K562 (cell line): ENCODE measurements around the gene TNFRSF13B. TPM values are rescaled to one million over a fixed set of nuclear protein-coding genes. Genes with fewer than 3 reads are reported as not detected.

Source experiments
- ATAC-seq: fragments of 200-7000 bp; cut with Tn5 transposase; 3 replicates; pipeline ENCODE4 v1.9.1; 2020; ENCODE audit warnings: moderate library complexity
- BruUV-seq: library from RNA; stranded (reverse); fragments of 400-500 nt; replicated peaks from 2 replicates; lab custom pipeline; 2021; lab: Mats Ljungman, UMichigan
- CTCF ChIA-PET: fragments of 300-600 bp; formaldehyde crosslinking; extraction: SDS; loops from one replicate; lab custom pipeline; 2021; ENCODE audit warnings: low intra/inter-chr PET ratio; lab: Yijun Ruan, JAX
- POLR2A ChIA-PET: fragments of 300-600, 350-650 bp; sonication (Branson Sonifier 250); formaldehyde crosslinking; extraction: SDS; loops from one replicate; lab custom pipeline; 2021; ENCODE audit warnings: antibody characterized with exemption, inconsistent platforms; lab: Yijun Ruan, JAX
- DNase-seq, 4 experiments: peaks; one replicate each; pipeline versions ENCODE4 v3.0.0 to v3.0.0-alpha.2; 2011 to 2018; ENCODE audit warnings: low spot score in 3 of 4, mixed read lengths in 3 of 4; ENCODE audit errors: extremely low read depth in 1 of 4
- FAIRE-seq: peaks from 2 replicates; lab custom pipeline; 2011; peaks lifted over from hg19 to GRCh38; lab: Jason Lieb, UNC
- H2AFZ ChIP-seq: 2 replicates; pipeline ENCODE4 v1.6.0; 2011; ENCODE audit warnings: low read depth, low read length, control low read depth, inconsistent platforms
- H3K27ac ChIP-seq: fragments of 200-600 bp; 3 replicates; pipeline ENCODE4 v1.8.0; 2011; ENCODE audit warnings: low read depth, mild to moderate bottlenecking, control low read depth, inconsistent platforms, low read length, moderate library complexity, mixed read lengths; ENCODE audit errors: extremely low read depth
- H3K27me3 ChIP-seq, 2 experiments: fragments of 300-600 bp in 1 of 2; 2 replicates in 1 of 2; 3 replicates in 1 of 2; pipeline versions ENCODE4 v1.6.0 to v1.8.0; 2011; ENCODE audit warnings: inconsistent platforms in 2 of 2, low read length in 2 of 2, mild to moderate bottlenecking in 1 of 2, mixed read lengths in 1 of 2, moderate library complexity in 1 of 2; ENCODE audit not compliant: control insufficient read depth in 2 of 2, insufficient read depth in 2 of 2
- H3K36me3 ChIP-seq: fragments of 300-600 bp; 3 replicates; pipeline ENCODE4 v1.8.0; 2011; ENCODE audit warnings: mild to moderate bottlenecking, low read length, inconsistent platforms; ENCODE audit not compliant: control insufficient read depth, insufficient read depth
- H3K4me1 ChIP-seq, 2 experiments: fragments of 200-600 bp in 1 of 2; replicated peaks in 1 of 2; 2 replicates in 1 of 2; 3 replicates in 1 of 2; pipeline versions ENCODE4 v1.5.1 to v1.8.0; 2011; ENCODE audit warnings: inconsistent platforms in 2 of 2, low read length in 2 of 2, mild to moderate bottlenecking in 1 of 2, mixed read lengths in 1 of 2, moderate library complexity in 1 of 2; ENCODE audit not compliant: control insufficient read depth in 2 of 2, insufficient read depth in 2 of 2
- H3K4me2 ChIP-seq: 2 replicates; pipeline ENCODE4 v1.6.1; 2011; ENCODE audit warnings: low read length, control low read depth, inconsistent platforms, mixed read lengths; ENCODE audit not compliant: insufficient read depth
- H3K4me3 ChIP-seq: fragments of 200-600 bp; sonication (generic), shearing (Covaris generic); 2 replicates; pipeline ENCODE4 v1.5.1; 2016; ENCODE audit warnings: control low read depth, inconsistent platforms
- H3K79me2 ChIP-seq: fragments of 200-600 bp; 3 replicates; pipeline ENCODE4 v1.8.0; 2011; ENCODE audit warnings: low read length, inconsistent platforms; ENCODE audit not compliant: control insufficient read depth, insufficient read depth
- H3K9ac ChIP-seq, 2 experiments: 2 replicates each; pipeline versions ENCODE4 v1.6.0 to v1.6.1; 2011; ENCODE audit warnings: low read depth in 2 of 2, low read length in 2 of 2, control low read depth in 1 of 2, inconsistent platforms in 1 of 2, mild to moderate bottlenecking in 1 of 2, mixed read lengths in 1 of 2; ENCODE audit not compliant: insufficient read depth in 1 of 2
- H3K9me1 ChIP-seq: one replicate; pipeline ENCODE4 v1.6.0; 2011; ENCODE audit warnings: inconsistent platforms, mild to moderate bottlenecking, low read length, moderate library complexity; ENCODE audit not compliant: control insufficient read depth, insufficient read depth
- H3K9me3 ChIP-seq: replicated peaks from 2 replicates; pipeline ENCODE4 v1.5.1; 2011; ENCODE audit warnings: low read depth, low read length, inconsistent platforms; ENCODE audit not compliant: control insufficient read depth, insufficient read depth
- H4K20me1 ChIP-seq: replicated peaks from 2 replicates; pipeline ENCODE4 v1.6.1; 2011; ENCODE audit warnings: low read length, inconsistent platforms, mixed read lengths; ENCODE audit not compliant: control insufficient read depth, insufficient read depth
- HNRNPLL ChIP-seq: fragments of 200-400 bp; formaldehyde crosslinking; IDR thresholded peaks from 2 replicates; pipeline ENCODE4 v1.6.1; 2017; ENCODE audit warnings: low read length, low read depth, mild to moderate bottlenecking; ENCODE audit not compliant: poor library complexity, severe bottlenecking
- HNRNPUL1 ChIP-seq: fragments of 200-400 bp; formaldehyde crosslinking; IDR thresholded peaks from 2 replicates; pipeline ENCODE4 v1.6.1; 2017; ENCODE audit warnings: low read length
- KDM5B ChIP-seq: fragments of 200-600 bp; sonication (generic); IDR thresholded peaks from 2 replicates; pipeline ENCODE4 v1.6.1; 2012; ENCODE audit warnings: low read depth, mild to moderate bottlenecking, moderate library complexity, low read length, control low read depth, inconsistent platforms; ENCODE audit not compliant: insufficient replicate concordance
- KLF1 ChIP-seq: fragments of 450-650 bp; IDR thresholded peaks from 2 replicates; pipeline ENCODE4 v1.6.1; 2016; ENCODE audit warnings: missing genetic modification characterization, missing compliant biosample characterization
- NCOA1 ChIP-seq: fragments of 450-650 bp; IDR thresholded peaks from 2 replicates; pipeline ENCODE4 v1.6.1; 2016; ENCODE audit warnings: low read depth
- ZC3H8 ChIP-seq: fragments of 450-650 bp; IDR thresholded peaks from 2 replicates; pipeline ENCODE4 v1.6.1; 2017
- ZNF143 ChIP-seq: sonication (generic); formaldehyde crosslinking; IDR thresholded peaks from 2 replicates; pipeline ENCODE4 v1.9.0; 2022; ENCODE audit warnings: mild to moderate bottlenecking, missing genetic modification reagents
- ZNF24 ChIP-seq: fragments of 450-650 bp; IDR thresholded peaks from 2 replicates; pipeline ENCODE4 v1.6.1; 2016
- ZNF445 ChIP-seq: fragments of 250-450 bp; sonication (Bioruptor Pico); IDR thresholded peaks from 2 replicates; pipeline ENCODE4 v1.4.0; 2020; ENCODE audit warnings: low read depth, mild to moderate bottlenecking, moderate library complexity
- WGBS: fragments of 100-300 bp; shearing (Covaris generic); methylation state at CpG from one replicate; pipeline ENCODE4 v1.1.6; 2016; ENCODE audit warnings: low coverage, mixed read lengths; ENCODE audit not compliant: insufficient coverage; ENCODE audit errors: missing lambda C conversion rate; 5-methylcytosine and 5-hydroxymethylcytosine counted together
- in situ Hi-C: fragments of 300-500 bp; cut with MboI; formaldehyde crosslinking; loops from 4 replicates; pipeline ENCODE4 v1.15.0; 2018; ENCODE audit warnings: inconsistent platforms, mixed read lengths
- intact Hi-C: fragments of 100-400 bp; cut with micrococcal nuclease; formaldehyde crosslinking; loops from 2 replicates; pipeline ENCODE4 v1.14.2; 2022
- polyA plus RNA-seq, 8 experiments: library from polyadenylated mRNA; depleted of rRNA in 4 of 8; stranded (reverse) in 5 of 8; unstranded in 3 of 8; fragments of >200 nt; fragmentation: Nextera tagmentation in 2 of 8; fragmentation: Illumina TruSeq in 1 of 8; extraction: Ambion mirVana in 2 of 8; extraction: Trizol in 1 of 8; gene quantifications; 2 replicates each; pipeline versions ENCODE4 v1.2.1 to v1.2.3, GENCODE V29; 2011 to 2014; ENCODE audit warnings: inconsistent platforms in 1 of 8, missing spikeins in 1 of 8
- total RNA-seq, 7 experiments: library from RNA; depleted of rRNA in 6 of 7; stranded (reverse); fragments of >200 nt in 6 of 7; fragmentation: Illumina TruSeq in 2 of 7; extraction: Trizol in 2 of 7; gene quantifications; 2 replicates each; pipeline versions ENCODE4 v1.2.1 to v1.2.3, GENCODE V29; 2011 to 2021; ENCODE audit warnings: low replicate concordance in 1 of 7
- TF ChIP-seq, protein P1 (sequence below): fragments of 450-650 bp; IDR thresholded peaks from 2 replicates; pipeline ENCODE4 v1.6.1; 2016; ENCODE audit warnings: low read depth
- TF ChIP-seq, protein P2 (sequence below): fragments of 450-650 bp; formaldehyde crosslinking; IDR thresholded peaks from 2 replicates; pipeline ENCODE4 v1.4.0; 2022; ENCODE audit warnings: missing genetic modification characterization
- TF ChIP-seq, protein P3 (sequence below), 2 experiments: fragments of 450-650 bp in 1 of 2; sonication (generic) in 1 of 2; formaldehyde crosslinking in 1 of 2; IDR thresholded peaks in 1 of 2; conservative IDR thresholded peaks in 1 of 2; 2 replicates each; pipeline versions ENCODE4 v1.6.1 to v1.8.1; 2016 to 2023; ENCODE audit warnings: mild to moderate bottlenecking in 2 of 2, moderate library complexity in 2 of 2, inconsistent platforms in 1 of 2, missing genetic modification reagents in 1 of 2

The TNFRSF13B gene
- total and polyA plus RNA-seq, 9 of the 15 experiments (the other 6 are each of a cell fraction or from before 2014, with no cell fraction given): not detected

DNA sequence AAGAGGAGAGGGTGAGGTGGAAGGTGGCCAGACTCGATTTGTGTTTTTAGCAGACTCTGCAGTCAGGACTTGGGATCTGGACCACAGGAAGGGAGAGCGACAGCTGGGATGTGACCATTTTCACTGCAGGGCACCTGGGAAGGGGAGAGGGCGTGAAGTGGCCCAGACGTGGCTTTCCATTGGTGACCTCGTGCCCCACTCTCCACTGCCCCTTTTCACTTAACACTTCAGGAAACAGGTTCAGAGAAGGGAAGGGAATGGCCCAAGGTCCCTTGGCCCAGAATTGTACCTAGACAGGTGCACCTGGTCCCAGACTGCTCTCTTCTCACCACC lies 47.5 kb upstream of the TNFRSF13B start:
- ChIA-PET POLR2A (no interaction called here), CTCF (no interaction called here)
- Histone ChIP-seq H4K20me1 (no peaks in the 10 kb centered on the region), H2AFZ (no peak overlapping the region), H3K36me3 (no peaks in the 10 kb centered on the region), H3K4me2 (no peak overlapping the region), H3K27me3 (no peaks in the 10 kb centered on the region), H3K9ac (no peak overlapping the region), H3K9me1 (no peaks in the 10 kb centered on the region), H3K27ac (no peak overlapping the region), H3K9me3 (no peaks in the 10 kb centered on the region), H3K4me3 (no peak overlapping the region), H3K4me1 (peaks cover 5 to 8% of the 10 kb centered on the region in 2 experiments; a peak in 4 of 5 replicates), H3K79me2 (no peaks in the 10 kb centered on the region)
- intact Hi-C loops (no loop called here), in situ Hi-C loops (no loop called here)
- FAIRE-seq (no peak), DNase-seq (no peak), ATAC-seq (no peak)
- BruUV-seq: no TSS peak
- WGBS: 82% methylated on average over 2 of the region's 5 CpGs
- TF ChIP-seq NCOA1 (no peak), KDM5B (no peak), HNRNPLL (no peak), ZNF445 (CRISPR knock-in tag) (no peak), HNRNPUL1 (no peak), ZC3H8 (no peak), ZNF143 (CRISPR knock-in tag) (no peak), KLF1 (tag) (no peak), ZNF24 (no peak)
- TF ChIP-seq, protein P1, sequence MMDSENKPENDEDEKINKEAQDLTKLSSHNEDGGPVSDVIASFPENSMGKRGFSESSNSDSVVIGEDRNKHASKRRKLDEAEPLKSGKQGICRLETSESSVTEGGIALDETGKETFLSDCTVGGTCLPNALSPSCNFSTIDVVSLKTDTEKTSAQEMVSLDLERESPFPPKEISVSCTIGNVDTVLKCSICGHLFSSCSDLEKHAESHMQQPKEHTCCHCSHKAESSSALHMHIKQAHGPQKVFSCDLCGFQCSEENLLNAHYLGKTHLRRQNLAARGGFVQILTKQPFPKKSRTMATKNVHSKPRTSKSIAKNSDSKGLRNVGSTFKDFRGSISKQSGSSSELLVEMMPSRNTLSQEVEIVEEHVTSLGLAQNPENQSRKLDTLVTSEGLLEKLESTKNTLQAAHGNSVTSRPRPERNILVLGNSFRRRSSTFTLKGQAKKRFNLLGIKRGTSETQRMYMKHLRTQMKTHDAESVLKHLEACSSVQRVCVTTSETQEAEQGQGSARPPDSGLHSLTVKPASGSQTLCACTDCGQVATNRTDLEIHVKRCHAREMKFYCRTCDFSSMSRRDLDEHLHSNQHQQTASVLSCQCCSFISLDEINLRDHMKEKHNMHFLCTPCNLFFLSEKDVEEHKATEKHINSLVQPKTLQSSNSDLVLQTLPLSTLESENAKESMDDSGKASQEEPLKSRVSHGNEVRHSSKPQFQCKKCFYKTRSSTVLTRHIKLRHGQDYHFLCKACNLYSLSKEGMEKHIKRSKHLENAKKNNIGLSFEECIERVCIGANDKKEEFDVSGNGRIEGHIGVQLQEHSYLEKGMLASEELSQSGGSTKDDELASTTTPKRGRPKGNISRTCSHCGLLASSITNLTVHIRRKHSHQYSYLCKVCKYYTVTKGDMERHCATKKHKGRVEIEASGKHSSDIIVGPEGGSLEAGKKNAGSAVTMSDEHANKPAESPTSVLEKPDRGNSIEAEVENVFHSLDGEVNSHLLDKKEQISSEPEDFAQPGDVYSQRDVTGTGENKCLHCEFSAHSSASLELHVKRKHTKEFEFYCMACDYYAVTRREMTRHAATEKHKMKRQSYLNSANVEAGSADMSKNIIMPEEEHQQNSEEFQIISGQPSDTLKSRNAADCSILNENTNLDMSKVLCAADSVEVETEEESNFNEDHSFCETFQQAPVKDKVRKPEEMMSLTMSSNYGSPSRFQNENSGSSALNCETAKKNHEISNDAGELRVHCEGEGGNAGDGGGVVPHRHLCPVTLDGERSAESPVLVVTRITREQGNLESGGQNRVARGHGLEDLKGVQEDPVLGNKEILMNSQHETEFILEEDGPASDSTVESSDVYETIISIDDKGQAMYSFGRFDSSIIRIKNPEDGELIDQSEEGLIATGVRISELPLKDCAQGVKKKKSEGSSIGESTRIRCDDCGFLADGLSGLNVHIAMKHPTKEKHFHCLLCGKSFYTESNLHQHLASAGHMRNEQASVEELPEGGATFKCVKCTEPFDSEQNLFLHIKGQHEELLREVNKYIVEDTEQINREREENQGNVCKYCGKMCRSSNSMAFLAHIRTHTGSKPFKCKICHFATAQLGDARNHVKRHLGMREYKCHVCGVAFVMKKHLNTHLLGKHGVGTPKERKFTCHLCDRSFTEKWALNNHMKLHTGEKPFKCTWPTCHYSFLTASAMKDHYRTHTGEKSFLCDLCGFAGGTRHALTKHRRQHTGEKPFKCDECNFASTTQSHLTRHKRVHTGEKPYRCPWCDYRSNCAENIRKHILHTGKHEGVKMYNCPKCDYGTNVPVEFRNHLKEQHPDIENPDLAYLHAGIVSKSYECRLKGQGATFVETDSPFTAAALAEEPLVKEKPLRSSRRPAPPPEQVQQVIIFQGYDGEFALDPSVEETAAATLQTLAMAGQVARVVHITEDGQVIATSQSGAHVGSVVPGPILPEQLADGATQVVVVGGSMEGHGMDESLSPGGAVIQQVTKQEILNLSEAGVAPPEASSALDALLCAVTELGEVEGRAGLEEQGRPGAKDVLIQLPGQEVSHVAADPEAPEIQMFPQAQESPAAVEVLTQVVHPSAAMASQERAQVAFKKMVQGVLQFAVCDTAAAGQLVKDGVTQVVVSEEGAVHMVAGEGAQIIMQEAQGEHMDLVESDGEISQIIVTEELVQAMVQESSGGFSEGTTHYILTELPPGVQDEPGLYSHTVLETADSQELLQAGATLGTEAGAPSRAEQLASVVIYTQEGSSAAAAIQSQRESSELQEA: no peak
- TF ChIP-seq, protein P2, sequence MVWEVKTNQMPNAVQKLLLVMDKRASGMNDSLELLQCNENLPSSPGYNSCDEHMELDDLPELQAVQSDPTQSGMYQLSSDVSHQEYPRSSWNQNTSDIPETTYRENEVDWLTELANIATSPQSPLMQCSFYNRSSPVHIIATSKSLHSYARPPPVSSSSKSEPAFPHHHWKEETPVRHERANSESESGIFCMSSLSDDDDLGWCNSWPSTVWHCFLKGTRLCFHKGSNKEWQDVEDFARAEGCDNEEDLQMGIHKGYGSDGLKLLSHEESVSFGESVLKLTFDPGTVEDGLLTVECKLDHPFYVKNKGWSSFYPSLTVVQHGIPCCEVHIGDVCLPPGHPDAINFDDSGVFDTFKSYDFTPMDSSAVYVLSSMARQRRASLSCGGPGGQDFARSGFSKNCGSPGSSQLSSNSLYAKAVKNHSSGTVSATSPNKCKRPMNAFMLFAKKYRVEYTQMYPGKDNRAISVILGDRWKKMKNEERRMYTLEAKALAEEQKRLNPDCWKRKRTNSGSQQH (CRISPR knock-in tag): no peak
- TF ChIP-seq, protein P3, sequence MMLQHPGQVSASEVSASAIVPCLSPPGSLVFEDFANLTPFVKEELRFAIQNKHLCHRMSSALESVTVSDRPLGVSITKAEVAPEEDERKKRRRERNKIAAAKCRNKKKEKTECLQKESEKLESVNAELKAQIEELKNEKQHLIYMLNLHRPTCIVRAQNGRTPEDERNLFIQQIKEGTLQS (IDR thresholded peaks at IDR 0.05): no peak
- TF ChIP-seq, protein P3 (CRISPR knock-in tag; conservative IDR thresholded peaks at IDR 0.05): no peak
